ENCODE results near the gene SULT1B1. TPM values are rescaled to one million over a fixed set of nuclear protein-coding genes. Genes with fewer than 3 reads are reported as not detected.
"Not testable (repeated sequence)": the region's sequence is repeated elsewhere in the genome, so short reads cannot be mapped to it uniquely, and the experiment has no call there.

Gene SULT1B1
- total RNA-seq, 1 donor from 2014 or later: not detected

DNA sequence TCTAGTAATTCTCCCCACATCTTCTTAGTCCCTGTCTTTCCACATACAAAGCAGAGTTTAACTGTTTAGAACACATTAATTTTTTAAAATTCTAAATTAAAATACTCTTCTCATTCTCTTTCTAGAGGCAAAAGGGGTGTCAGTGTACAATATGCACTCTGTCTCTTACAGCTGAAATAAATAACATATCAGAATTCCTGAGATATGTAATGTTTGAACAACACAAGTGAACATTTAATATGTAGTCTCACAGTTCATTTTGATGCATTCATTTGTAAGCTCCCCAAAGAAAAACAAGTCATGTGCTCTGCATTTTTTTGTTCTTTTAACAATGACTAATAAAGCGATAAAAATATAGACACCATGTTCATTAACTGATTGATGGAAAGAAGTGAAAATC, 19.7 kb upstream of the SULT1B1 start:
- H3K27me3 Mint-ChIP-seq (ENCODE audit: unreplicated experiment): peaks cover 1% of the 10 kb centered on the region
- no peaks in the 10 kb centered on the region for H3K36me3 Mint-ChIP-seq (ENCODE audit: low read depth, unreplicated experiment)
- DNase-seq (ENCODE audit: low spot score): no peak
- no peaks in the 10 kb centered on the region for H3K9me3 Mint-ChIP-seq (ENCODE audit: unreplicated experiment)
- H3K27ac Mint-ChIP-seq (ENCODE audit: unreplicated experiment): no peak overlapping the region
- H3K4me1 Mint-ChIP-seq (ENCODE audit: unreplicated experiment): no peaks in the 10 kb centered on the region
- TF ChIP-seq CTCF (IDR thresholded peaks at IDR 0.05; ENCODE audit: unreplicated experiment): no peak
- H3K4me3 Mint-ChIP-seq (ENCODE audit: unreplicated experiment): no peak overlapping the region

GRCh38 chr4:69776696-69777095, 16.3 kb upstream of the SULT1B1 start:
- no peaks in the 10 kb centered on the region for H3K4me1 Mint-ChIP-seq (ENCODE audit: unreplicated experiment)
- no peak overlapping the region for H3K4me3 Mint-ChIP-seq (ENCODE audit: unreplicated experiment)
- TF ChIP-seq CTCF (IDR thresholded peaks at IDR 0.05; ENCODE audit: unreplicated experiment): no peak
- no peaks in the 10 kb centered on the region for H3K36me3 Mint-ChIP-seq (ENCODE audit: low read depth, unreplicated experiment)
- no peaks in the 10 kb centered on the region for H3K9me3 Mint-ChIP-seq (ENCODE audit: unreplicated experiment)
- no peak overlapping the region for H3K27ac Mint-ChIP-seq (ENCODE audit: unreplicated experiment)
- H3K27me3 Mint-ChIP-seq (ENCODE audit: unreplicated experiment): peaks cover 1% of the 10 kb centered on the region
- DNase-seq (ENCODE audit: low spot score): no peak

DNA sequence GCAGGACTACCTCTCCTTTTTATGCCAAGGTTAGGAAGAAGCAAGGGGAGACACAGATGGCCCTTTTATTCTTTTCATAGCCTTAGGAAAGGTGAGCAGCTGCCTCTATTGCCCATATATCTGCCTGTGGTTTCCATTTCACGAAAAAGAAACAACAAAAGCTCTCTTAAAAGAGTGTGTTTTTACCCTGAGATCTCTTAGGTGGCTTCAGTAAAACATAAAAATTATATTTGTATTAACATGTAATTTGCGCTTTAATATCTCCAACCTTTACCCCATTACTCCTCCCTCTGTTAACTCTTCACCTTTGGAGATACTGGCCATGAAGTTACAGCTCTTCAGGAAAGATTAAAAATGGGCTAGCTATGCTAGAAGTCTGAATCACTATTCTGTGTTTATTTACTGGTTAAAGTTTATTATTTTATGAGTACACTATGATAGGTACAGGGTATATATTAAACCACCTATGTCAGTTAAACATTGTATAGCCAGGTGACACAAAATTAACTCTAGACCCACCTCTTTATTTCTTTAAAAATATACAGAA, 15.0 kb upstream of the SULT1B1 start:
- no peak for DNase-seq (ENCODE audit: low spot score)
- Mint-ChIP-seq H3K36me3 (ENCODE audit: low read depth, unreplicated experiment) (no peaks in the 10 kb centered on the region), H3K27ac (ENCODE audit: unreplicated experiment) (no peak overlapping the region), H3K4me3 (ENCODE audit: unreplicated experiment) (no peak overlapping the region), H3K4me1 (ENCODE audit: unreplicated experiment) (no peaks in the 10 kb centered on the region), H3K27me3 (ENCODE audit: unreplicated experiment) (no peaks in the 10 kb centered on the region), H3K9me3 (ENCODE audit: unreplicated experiment) (no peaks in the 10 kb centered on the region)
- no peak for TF ChIP-seq CTCF (IDR thresholded peaks at IDR 0.05; ENCODE audit: unreplicated experiment)

GRCh38 chr4:69773484-69773883, 13.1 kb upstream of the SULT1B1 start:
- H3K36me3 Mint-ChIP-seq (ENCODE audit: low read depth, unreplicated experiment): no peaks in the 10 kb centered on the region
- H3K9me3 Mint-ChIP-seq (ENCODE audit: unreplicated experiment): no peaks in the 10 kb centered on the region
- H3K27ac Mint-ChIP-seq (ENCODE audit: unreplicated experiment): no peak overlapping the region
- no peak for TF ChIP-seq CTCF (IDR thresholded peaks at IDR 0.05; ENCODE audit: unreplicated experiment)
- H3K4me1 Mint-ChIP-seq (ENCODE audit: unreplicated experiment): no peaks in the 10 kb centered on the region
- H3K4me3 Mint-ChIP-seq (ENCODE audit: unreplicated experiment): no peak overlapping the region
- no peak for DNase-seq (ENCODE audit: low spot score)
- H3K27me3 Mint-ChIP-seq (ENCODE audit: unreplicated experiment): no peaks in the 10 kb centered on the region

DNA sequence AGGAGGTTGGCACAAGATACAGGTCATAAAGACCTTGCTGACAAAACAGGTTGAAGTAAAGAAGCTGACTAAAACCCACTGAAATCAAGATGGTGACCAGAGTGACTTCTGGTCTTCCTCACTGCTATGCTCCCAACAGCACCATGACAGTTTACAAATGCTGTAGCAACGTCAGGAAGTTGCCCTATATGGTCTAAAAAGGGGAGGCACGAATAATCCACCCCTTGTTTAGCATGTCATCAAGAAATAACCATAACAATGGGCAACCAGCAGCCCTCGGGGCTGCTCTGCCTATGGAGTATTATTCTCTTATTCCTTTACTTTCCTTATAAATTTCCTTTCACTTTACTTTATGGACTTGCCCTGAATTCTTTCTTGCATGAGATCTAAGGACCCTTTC, 8.1 kb upstream of the SULT1B1 start:
- H3K4me3 Mint-ChIP-seq (ENCODE audit: unreplicated experiment); H3K4me1 Mint-ChIP-seq (ENCODE audit: unreplicated experiment); H3K36me3 Mint-ChIP-seq (ENCODE audit: low read depth, unreplicated experiment); H3K27ac Mint-ChIP-seq (ENCODE audit: unreplicated experiment); H3K27me3 Mint-ChIP-seq (ENCODE audit: unreplicated experiment); DNase-seq (ENCODE audit: low spot score); H3K9me3 Mint-ChIP-seq (ENCODE audit: unreplicated experiment): not testable (repeated sequence)

Data from endothelial cell (in vitro differentiated cells).